Skeletal muscle tissue (tissue), 4 donors: ENCODE measurements around the gene ZNF688. TPM values are rescaled to one million over a fixed set of nuclear protein-coding genes. Genes with fewer than 3 reads are reported as not detected.

Experiments used
- H3K27ac ChIP-seq: one replicate; pipeline ENCODE4 v1.7.0; 2013; ENCODE audit warnings: mild to moderate bottlenecking, low read depth, low read length, inconsistent platforms
- H3K27me3 ChIP-seq, 3 donors: one replicate each; pipeline ENCODE4 v1.7.0; 2013; ENCODE audit warnings: low read length in 3 of 3; ENCODE audit not compliant: control insufficient read depth in 3 of 3, insufficient read depth in 3 of 3
- H3K36me3 ChIP-seq, 3 donors: one replicate each; pipeline ENCODE4 v1.7.0; 2013; ENCODE audit warnings: low read length in 3 of 3; ENCODE audit not compliant: control insufficient read depth in 3 of 3, insufficient read depth in 3 of 3
- H3K4me1 ChIP-seq, 3 donors: one replicate each; pipeline ENCODE4 v1.7.0; 2013; ENCODE audit warnings: low read length in 3 of 3, mild to moderate bottlenecking in 3 of 3; ENCODE audit not compliant: control insufficient read depth in 3 of 3, insufficient read depth in 3 of 3
- H3K4me3 ChIP-seq, 3 donors: one replicate each; pipeline ENCODE4 v1.7.0; 2013; ENCODE audit warnings: low read length in 3 of 3
- H3K9ac ChIP-seq, 3 donors: one replicate each; pipeline ENCODE4 v1.7.0; 2013; ENCODE audit warnings: low read length in 3 of 3, mild to moderate bottlenecking in 3 of 3, moderate library complexity in 2 of 3, low read depth in 1 of 3
- H3K9me3 ChIP-seq, 3 donors: one replicate each; pipeline ENCODE4 v1.7.0; 2013; ENCODE audit warnings: low read length in 3 of 3; ENCODE audit not compliant: control insufficient read depth in 3 of 3
- total RNA-seq: library from RNA; depleted of rRNA; stranded (reverse); fragments of >200 nt; gene quantifications from one replicate; pipeline ENCODE4 v1.2.3, GENCODE V29; 2014
- donor health status: Osteomylitis.

ZNF688 gene
- 5.7 TPM for total RNA-seq

DNA sequence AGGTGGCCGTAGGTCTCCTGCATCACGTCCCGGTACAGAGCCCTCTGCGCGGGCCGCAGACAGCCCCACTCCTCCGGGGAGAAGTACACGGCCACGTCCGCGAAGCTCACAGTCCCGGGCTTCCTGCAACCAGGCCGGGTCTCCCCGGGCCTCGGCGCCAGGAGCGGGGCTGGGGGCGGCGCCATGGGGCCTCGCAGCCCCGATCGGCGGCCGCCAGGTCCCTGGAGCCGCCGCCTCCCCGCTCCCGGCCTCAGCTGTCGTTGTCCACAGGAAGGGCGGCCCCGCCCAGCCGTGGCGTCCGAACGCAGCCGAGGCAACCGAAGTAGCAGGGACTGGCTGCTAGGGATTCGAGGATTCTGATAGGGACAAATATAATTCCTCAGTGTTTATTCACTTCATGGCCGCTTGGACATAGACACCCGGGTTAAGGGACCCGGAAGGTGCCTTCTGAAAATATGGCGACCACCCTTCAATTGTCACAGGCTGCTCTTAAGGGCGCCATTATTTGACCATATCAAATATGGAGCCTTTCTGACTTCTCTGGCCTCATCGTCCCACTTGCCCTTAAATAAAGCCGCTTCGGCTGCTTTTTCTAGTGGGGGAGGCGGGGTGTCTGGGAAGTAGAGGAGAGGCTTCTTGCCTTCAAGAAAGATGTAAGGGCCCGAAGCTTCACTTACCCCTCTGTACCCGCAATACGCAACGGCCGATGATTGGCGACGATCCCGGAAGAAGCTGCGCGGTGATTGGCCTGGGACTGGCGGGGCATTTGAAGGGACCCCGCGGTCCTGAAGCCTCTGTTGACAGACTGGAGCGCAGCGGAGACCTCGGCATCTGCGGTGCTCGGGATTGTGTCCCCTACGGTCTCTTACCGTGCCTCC lies at the start of gene ZNF688:
Gene ZNF688 (minus strand): TSS at position 270 of the 878 bp plus-strand sequence. CDS start 85 bp downstream, at position 185.
- Histone ChIP-seq H3K4me3 (peak within 1 kb of the TSS; percentile 88 to 92 (median 91)), H3K27me3 (no peaks in the 10 kb centered on the region), H3K27ac (peak within 1 kb of the TSS; percentile 93), H3K9ac (peak within 1 kb of the TSS; percentile 97), H3K4me1 (peaks cover 16 to 24% (median 23%) of the 10 kb centered on the region in 3 donors), H3K9me3 (no peaks in the 10 kb centered on the region), H3K36me3 (no peaks in the 10 kb centered on the region)

DNA sequence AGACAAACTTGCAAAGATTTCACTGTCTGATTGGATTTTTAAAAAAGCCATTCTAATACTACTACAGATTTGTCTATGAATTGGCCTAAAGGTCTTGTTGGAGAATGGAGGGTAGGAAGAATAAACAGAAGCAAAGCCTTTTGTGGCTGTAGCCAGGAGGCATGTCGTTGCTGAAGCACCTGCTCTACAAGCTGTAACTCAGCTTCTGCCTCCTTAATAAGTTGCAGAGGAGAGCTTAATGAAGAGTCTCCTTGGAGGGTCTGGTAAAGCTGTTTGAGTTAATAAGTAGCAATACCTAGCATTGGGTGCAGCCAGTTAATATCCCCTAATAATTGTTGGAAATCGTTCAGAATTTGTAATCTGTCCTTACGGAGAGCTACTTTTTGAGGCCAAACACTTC lies 48.7 kb upstream of the ZNF688 start:
- no peak overlapping the region for H3K4me3 ChIP-seq
- no peak overlapping the region for H3K9ac ChIP-seq
- no peaks in the 10 kb centered on the region for H3K36me3 ChIP-seq
- no peaks in the 10 kb centered on the region for H3K9me3 ChIP-seq
- H3K4me1 ChIP-seq = no peaks in the 10 kb centered on the region
- no peak overlapping the region for H3K27ac ChIP-seq
- peaks cover 0 to 6% (median 0%) of the 10 kb centered on the region in 3 donors for H3K27me3 ChIP-seq

DNA sequence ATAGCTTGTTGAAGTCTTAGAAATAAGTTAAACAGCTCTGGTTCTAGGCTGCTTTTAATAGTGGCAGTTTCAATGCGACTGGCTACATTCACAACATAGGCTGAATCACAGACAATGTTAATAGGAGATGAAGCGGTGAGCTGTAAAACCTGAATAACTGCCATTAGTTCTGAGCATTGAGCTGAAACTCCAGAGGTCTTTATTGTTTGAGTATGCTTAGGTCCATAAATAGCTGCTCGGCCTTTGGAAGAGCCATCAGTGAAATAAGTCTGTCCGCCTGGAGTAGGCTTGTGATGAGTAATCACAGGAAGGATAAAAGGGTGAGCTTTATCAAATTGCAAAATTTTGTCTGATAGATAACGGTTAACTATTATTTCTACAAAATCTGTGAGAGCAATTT lies 48.1 kb upstream of the ZNF688 start:
- H3K9ac ChIP-seq = no peak overlapping the region
- H3K27me3 ChIP-seq = peaks cover 0 to 7% (median 0%) of the 10 kb centered on the region in 3 donors
- H3K27ac ChIP-seq = no peak overlapping the region
- H3K4me1 ChIP-seq = no peaks in the 10 kb centered on the region
- H3K4me3 ChIP-seq = no peak overlapping the region
- no peaks in the 10 kb centered on the region for H3K9me3 ChIP-seq
- H3K36me3 ChIP-seq = no peaks in the 10 kb centered on the region

DNA sequence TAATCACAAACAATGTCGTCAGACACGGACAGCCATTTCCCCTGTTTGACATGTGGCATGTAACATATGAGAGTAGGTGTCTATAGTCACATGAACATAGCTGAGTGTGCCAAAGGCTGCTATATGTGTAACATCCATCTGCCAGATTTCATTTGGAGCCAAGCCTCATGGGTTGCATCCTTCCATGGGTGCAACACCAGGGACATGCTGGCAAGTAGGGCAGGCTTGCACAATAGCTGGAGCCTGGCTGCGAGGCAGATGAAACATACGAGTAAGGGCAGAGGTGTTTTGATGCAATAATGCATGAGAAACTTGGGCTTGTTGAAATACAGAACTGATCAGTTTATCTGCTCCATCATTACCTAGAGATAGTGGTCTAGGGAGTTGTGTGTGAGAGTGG lies 47.7 kb upstream of the ZNF688 start:
- Histone ChIP-seq H3K27me3 (peaks cover 0 to 4% (median 0%) of the 10 kb centered on the region in 3 donors), H3K4me1 (no peaks in the 10 kb centered on the region), H3K9me3 (no peaks in the 10 kb centered on the region), H3K4me3 (no peak overlapping the region), H3K36me3 (no peaks in the 10 kb centered on the region), H3K27ac (no peak overlapping the region), H3K9ac (no peak overlapping the region)

DNA sequence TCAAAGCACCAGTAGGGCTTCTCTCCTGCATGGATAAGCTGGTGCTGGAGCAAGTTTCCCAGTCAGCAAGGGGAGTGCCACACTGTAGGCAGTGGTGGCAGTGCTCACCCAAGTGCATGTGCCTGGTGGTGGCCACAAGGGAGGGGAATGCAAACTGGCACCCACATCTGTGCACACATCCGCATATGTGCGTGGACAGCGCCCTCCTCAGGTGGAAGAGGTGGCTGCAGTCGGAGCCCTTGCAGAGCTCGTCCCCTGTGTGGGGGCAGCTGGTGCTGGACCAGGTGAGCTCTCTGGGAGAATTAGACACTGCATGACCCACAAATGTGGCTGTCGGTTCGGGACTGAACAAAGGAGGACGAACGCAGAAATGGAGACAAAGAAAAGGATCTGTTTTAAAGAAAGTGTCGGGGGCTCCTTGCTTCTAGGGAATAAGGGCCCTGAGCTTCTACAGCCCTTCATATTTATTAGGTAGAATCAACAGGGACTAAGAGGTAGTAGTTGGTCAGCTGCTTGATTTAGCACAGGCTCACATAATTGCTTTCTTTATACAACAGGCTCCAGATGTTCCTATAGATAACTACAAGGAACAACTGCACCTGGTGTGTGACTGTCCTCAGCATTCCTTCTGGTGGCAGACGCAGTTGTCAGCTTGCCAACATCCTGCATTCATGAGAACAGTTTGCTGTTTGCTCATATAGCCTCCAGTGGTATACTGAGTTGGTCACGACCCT lies 44.0 kb upstream of the ZNF688 start:
- Histone ChIP-seq H3K36me3 (no peaks in the 10 kb centered on the region), H3K4me3 (no peak overlapping the region), H3K27ac (no peak overlapping the region), H3K9ac (peak overlapping the region in 1 of 3 donors; percentile 16), H3K27me3 (peaks cover 0 to 4% (median 0%) of the 10 kb centered on the region in 3 donors), H3K9me3 (no peaks in the 10 kb centered on the region), H3K4me1 (peaks cover 0 to 1% (median 1%) of the 10 kb centered on the region in 3 donors)

DNA sequence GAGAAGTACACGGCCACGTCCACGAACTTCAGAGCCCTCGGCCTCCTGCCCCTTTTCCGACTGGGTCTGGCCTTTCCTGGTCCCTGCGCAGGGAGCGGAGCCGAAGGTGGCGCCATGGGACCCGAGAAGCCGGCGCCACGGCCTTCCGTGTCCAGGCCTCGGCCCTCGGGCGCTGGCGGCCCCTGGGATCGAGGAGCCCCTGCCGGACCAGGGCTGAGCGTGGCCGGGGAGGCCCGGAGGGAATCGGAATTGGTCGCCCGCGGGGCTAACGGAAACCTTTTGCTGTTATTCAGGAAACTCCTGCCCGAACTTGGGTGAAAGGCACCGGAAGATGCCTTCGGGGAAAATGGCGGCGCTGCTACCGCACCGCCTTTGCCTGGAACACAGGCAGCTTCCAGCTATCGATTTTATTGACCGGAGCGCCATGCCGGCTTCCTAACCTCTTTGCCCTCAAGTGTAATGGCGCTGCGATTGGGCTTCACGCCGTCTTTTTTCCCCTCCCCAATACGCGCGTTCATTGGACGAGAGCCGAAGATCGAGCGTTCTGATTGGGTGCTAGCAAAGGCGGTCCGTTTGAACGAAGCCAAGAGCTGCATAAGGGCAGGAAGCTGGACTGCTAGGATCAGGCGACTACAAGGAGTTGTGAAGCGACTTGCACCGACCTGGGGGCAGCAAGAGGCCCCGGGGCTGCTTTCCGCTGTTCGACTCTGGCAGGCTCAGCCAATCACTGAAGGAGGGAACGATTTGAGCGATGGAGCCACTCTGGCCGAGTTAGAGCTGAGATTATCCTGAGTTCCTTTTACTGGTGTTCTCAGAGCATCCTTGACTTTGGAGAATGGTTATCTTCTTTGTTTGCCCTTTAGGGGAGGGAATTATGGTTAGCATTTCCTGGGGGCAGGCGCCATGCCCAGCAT lies 38.7 kb upstream of the ZNF688 start, which contains the start of gene ZNF689:
Gene ZNF689 (minus strand): TSS at position 464 of the 914 bp plus-strand sequence. CDS start 348 bp downstream, at position 116.
- H3K4me3 ChIP-seq = peak within 1 kb of the TSS; percentile 93 to 96 (median 96)
- peaks cover 9 to 14% (median 13%) of the 10 kb centered on the region in 3 donors for H3K4me1 ChIP-seq
- peaks cover 0 to 1% (median 0%) of the 10 kb centered on the region in 3 donors for H3K27me3 ChIP-seq
- peak within 1 kb of the TSS; percentile 98 to 99 (median 98) for H3K9ac ChIP-seq
- H3K9me3 ChIP-seq = no peaks in the 10 kb centered on the region
- H3K27ac ChIP-seq = peak within 1 kb of the TSS; percentile 92
- H3K36me3 ChIP-seq = peaks cover 6 to 14% (median 7%) of the 10 kb centered on the region in 3 donors

DNA sequence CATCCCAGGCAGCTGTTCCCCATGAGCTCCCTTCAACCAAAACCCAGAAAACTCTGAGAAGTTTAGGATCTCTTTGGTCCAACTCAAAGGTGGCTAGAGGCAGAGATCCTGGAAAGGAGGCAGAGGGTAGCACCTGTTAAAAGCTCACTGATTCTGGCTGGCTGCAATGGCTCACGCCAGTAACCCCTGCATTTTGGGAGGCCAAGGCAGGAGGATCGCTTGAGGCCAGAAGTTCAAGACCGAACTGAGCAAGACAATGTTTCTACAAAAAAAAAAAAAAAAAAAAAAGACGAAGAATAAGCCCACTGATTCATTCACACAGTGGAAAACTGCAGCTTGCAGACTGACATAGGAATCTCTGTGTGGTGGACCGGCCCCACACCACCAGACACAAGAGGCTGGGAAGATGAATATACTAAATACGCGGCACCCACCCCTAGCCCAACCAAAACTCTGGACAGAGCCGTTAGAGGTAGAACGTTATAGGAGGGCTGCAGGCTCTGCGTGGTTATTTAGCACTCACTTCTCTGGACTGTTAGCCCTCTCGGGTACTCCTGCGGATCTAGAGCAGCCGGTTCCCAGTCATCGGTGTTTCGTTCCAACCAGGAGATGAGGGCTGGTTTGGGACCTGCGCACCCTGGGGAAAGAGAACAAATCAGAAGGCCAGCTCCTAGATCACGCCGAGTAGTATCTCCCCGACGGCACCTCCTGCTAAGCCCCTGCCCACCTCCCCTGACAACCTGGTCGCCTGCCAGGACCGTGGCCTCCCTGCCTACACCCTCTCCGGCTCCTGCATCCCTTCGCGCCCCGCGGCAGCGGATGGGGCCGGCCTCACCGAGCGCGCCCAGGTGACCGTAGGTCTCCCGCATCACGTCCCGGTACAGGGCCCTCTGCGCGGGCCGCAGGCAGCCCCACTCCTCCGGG lies 37.8 kb upstream of the ZNF688 start:
- Histone ChIP-seq H3K9me3 (no peaks in the 10 kb centered on the region), H3K4me3 (peak overlapping the region; percentile 93 to 96 (median 96)), H3K36me3 (peaks cover 14 to 23% (median 14%) of the 10 kb centered on the region in 3 donors), H3K27ac (peak overlapping the region; percentile 92), H3K4me1 (peaks cover 13 to 14% (median 14%) of the 10 kb centered on the region in 3 donors), H3K27me3 (no peaks in the 10 kb centered on the region), H3K9ac (peak overlapping the region; percentile 98 to 99 (median 98))

DNA sequence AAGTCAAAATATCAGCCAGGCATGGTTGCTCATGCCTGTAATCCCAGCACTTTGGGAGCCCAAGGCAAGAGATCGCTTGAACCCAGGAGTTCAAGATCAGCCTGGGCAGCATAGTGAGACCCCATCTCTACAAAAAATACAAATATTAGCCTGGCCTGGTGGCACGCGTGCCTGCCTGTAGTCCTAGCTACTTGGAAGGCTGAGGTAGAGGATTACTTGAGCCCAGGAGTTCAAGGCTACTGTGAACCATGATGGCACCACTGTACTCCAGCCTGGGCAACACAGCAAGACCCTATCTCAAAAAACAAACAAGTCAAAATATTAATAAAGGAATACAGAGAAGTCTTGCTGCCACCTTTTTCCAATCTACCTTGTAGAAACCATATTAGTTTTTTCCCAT lies 34.5 kb upstream of the ZNF688 start:
- Histone ChIP-seq H3K27ac (no peak overlapping the region), H3K36me3 (peaks cover 24 to 41% (median 31%) of the 10 kb centered on the region in 3 donors), H3K4me1 (peaks cover 19 to 30% (median 23%) of the 10 kb centered on the region in 3 donors), H3K9me3 (no peaks in the 10 kb centered on the region), H3K4me3 (no peak overlapping the region), H3K27me3 (no peaks in the 10 kb centered on the region), H3K9ac (no peak overlapping the region)
